Stimulated activated CD4-positive, alpha-beta T cell treated with anti-CD3 and anti-CD28 coated beads, Interleukin-4, amount 100 ng/mL, for 48 hours (primary cell): Measurements from ENCODE around the gene SORBS1.
A peak's percentile ranks its signal among the peaks of the same experiment; 100 is the strongest.

Experiments
- DNase-seq, 2 donors: peaks; one replicate each; pipeline ENCODE4 v3.0.0-alpha.2; 2020; ENCODE audit warnings: low read depth in 2 of 2

SORBS1 gene

DNA sequence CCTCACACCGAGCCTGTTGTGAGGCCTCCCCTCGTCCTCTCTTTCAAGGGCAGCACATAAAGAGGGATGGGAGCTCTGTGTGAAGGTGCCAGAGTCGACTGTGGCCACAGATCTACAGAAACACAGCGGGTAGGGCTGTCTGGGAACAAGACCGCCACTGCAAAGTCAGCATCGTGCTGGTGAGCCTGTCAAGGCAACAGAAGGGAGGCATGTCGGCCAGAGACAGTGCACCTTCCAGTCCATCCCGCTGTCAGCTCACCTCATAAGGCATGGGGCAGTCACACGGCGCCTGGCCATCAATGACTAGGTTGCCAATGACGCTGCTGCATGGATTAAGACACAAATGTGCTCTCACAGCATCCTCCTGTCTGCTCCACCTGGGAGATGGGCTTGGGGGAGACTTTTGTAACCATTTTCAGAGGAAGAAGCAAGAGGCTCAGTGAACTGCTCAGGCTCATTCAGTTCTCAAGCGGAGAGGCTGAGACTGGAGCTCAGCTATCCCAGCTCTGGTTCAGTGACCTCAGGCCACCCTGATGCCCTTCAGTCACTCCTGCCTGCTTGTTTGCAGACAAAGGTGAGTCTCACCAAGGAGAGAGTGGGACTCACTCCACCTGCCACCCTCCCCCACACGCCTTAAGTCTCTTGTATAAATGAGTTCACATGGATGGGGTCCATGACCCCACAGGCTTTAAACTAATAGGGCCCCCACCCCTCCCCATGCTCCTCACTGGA lies 125.5 kb downstream of the SORBS1 start:
- DNase-seq, result no peak

DNA sequence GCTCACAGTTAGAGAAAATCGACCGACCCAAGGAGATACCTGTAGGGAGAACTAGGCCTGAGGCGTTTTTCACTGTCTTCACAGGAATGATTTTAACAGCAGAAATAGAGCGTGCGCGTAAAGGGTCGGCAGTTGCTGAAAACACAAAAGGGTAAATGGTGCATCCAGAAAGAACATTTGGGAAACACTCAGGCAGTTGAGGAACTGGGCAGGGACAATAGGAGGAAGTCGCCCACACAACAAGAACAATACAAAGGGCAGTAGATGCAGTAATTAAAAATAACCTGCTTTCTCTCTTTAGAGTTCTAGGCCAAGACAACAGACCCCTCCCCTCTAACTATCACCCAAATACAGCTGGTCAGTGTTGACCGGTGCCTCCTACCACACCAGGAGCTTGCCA lies 126.6 kb downstream of the SORBS1 start:
- no peak for DNase-seq

DNA sequence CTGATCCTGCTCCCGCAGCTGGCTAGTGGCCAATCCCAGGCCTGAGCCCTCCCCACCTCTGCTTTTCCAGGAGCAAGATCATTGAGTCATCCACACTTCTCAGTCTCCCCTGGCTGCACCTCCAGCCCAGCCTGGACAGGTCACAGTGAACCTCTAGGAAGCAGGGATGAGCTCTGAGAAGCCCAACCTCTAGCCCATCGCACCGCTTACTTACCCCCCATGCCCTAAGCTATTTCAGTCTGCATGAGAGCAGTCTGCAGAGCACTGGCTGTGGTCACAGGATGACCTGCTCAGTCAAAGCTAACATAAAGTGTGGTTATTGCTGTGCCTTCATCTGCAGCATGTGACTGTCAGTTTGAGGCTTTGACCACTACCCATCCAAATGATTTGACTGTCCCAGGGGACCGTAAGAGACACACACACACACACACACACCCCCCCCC lies 129.2 kb downstream of the SORBS1 start:
- no peak for DNase-seq

DNA sequence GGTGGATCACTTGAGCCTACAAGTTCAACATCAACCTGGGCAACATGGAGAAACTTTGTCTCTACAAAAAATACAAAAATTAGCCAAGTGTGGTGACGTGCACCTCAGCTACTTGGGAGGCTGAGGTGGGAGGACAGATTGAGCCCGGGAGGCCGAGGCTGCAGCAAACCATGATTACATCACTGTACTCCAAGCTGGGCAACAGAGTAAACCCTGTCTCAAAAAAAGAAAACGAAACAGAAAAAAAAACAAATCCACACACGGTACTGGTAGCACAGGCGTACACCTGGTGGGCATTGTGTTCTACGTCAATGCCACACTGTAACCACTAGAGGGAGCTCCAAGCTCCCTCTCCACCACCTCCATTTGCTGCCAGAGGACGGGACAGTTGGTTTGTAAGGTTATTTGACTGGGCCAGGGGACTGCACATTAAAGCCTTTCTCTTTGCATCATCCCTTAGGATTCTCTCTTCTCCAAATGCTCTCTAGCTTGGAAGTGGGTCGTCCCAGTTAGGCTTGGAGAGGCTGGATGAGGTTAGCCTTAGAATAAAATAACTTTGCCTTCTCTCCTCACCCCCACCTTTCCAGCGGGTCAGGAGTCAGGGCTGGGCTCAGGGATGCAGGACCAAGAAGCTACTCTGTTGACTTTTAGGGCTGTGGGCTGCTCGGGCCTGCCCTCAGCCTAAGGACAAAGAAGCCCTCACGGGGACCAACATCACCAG lies 130.8 kb downstream of the SORBS1 start:
- DNase-seq, result peak; percentile 9 to 16

DNA sequence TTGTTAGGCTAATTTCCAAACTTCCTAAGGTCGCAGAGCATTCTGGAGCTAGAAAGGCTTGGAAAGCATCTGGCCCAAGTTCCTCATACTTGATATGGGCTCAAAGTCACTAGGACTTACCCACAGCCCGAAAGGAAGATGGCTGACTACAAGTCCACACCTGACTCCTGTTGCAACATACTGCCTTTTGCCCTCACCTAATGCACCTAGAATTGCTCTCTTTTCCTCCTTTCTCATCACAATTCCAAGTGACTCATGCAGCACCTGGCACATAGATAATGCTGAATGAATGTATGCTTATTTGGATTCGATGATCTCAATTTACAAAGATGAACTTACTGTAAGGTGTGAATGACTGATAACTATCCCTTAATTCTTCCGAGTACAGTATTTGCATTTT lies 131.5 kb downstream of the SORBS1 start:
- no peak for DNase-seq

DNA sequence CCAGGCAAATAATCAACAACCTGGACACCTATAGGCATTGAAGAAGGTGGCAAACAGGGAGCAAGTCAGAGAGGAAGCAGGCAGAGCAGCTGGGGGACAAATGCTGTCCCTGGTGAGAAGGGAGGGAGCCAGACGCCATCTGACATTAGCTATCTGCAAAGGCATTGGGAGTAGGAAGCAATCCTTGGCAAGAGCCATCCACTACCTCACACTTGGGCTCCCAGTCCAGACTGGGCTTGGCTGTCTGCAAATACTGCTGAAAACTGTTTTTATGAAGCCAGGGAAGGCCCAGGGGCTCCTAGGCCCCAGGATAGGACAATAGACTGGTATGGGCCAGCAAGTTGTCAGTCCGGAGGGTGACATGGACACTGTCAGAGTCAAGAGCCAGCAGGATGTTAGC lies 132.5 kb downstream of the SORBS1 start:
- no peak for DNase-seq

DNA sequence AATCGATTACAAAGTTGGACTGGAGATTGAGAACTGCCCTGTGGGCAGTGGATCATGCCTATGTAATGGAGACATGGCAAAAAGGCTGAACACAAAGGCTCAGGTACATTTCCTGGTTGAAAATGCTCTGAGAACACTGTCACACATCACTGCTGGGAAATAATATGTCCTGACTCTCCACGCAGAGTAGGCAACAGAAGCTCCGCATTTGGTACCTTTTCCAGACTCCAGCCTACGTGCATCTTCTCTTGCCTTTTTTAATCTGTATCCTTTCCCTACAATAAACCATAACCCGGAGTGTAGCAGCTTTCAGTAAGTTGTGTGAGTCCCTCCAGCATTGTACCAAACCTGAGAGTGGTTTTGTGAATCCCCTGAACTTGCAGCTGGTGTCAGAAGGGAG lies 134.7 kb downstream of the SORBS1 start:
- no peak for DNase-seq

DNA sequence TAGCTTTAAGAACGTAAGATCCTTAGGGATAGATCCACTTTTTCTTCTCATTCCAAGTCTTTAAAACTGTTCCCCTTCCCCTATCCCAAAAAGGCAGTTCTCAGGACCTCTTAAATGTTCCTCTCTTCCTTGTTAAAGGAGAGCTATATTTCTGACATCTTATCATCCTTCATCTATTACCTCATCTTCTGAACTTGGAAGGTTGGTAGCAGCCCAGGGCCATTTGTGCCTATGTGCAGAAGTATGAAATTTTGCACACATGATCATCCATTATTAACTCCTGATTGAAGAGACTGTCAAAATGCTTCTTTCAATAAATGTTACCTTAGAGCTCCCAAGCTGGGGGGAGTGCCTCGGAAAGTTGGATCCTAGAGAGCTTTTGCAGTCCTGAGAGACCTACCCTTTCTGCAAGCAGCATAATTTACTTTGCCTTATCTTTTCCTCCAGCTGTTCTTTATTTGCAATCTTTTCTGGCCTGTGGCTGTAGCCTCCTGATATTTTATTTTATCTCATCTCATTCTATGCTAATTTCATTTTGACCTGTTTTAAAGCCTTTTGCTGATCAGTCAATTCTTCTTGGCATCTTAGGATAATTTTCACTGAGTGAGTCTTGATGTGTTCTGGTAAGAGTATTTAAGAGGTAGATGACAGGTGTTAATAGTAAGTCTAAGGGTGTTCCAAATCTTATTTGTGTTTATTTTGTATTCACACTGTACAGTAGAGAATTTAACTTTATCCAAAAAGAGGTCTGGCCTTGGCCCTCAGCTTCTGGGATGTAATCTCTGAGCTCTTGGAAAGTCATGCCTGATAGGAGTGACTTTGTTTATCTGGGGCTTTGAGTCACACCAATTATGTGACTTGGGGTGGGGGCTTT lies 135.3 kb downstream of the SORBS1 start:
- DNase-seq, result no peak

DNA sequence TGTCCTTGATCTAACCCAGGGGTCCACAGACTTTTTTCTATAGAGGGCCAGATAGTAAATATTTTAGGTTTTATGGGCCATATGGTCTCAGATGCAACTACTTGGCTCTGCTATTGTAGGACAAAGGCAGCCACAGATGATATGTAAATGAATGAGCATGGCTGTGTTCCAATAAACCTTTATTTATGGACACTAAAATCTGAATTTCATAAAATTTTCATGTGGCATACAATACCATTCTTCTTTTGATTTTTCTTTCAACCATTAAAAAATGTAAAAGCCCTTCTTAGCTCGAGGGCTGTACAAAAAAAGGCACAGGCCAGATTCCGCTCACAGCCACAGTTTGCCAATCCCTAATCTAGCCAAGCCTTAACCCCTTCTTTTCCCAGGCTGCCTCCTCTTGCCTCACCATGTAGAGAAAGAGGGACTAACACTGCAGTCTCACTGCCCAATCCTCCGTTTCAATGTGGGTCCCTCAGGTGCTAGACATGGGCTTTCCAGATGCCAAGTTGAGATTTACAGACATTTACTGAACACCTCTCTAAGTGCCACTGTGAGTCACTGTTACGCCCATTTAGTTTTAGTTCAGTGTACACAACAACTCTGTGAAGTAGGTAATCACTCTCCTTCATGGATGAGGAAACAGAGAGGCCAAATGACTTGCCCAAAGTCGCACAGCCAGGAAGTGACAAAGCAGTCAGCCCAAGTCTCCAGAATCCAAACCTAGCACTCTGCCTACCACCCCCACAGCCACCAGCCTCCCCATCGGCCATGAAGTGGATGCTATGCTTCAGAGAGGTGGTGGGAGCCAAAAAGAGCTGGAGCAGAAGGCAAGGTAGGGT lies 137.8 kb downstream of the SORBS1 start:
- DNase-seq, result no peak

DNA sequence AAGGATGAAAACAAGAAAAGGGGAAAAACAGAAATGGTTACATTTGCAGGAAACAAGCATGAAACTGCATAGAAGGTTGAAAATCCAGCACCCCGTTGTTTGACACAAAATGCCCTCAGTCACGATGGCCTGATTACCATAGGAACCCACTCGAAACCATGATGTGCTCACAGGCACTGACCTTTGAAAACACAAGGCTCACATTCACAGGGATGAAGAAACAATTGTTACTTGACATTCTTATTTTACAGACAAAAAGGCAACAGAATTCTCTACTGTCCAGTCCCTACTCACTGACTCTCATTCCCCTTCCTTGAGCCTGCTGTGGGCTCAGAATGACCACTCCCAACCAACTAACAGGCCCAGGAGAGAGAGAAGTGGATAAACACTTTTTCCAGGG lies 138.9 kb downstream of the SORBS1 start:
- no peak for DNase-seq

DNA sequence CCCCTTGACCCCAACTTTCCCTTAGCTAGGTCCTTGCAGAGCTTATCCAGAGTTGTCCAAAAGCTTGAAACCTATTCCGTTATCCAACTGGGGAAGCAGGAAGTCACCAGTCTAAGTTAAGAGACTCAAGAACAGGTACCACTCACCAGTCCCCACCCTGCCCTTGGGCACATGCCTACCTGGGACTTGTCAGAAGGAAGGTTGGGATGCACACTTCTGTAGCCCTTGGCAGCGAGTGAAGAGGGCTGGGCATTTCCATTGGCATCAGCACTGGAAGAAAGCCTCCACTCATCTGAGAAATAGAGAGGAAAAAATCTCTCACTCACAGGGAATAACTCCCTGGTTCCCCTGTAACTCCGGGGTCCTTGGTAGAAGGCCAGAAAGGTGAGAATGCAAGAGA lies 139.4 kb downstream of the SORBS1 start:
- no peak for DNase-seq

DNA sequence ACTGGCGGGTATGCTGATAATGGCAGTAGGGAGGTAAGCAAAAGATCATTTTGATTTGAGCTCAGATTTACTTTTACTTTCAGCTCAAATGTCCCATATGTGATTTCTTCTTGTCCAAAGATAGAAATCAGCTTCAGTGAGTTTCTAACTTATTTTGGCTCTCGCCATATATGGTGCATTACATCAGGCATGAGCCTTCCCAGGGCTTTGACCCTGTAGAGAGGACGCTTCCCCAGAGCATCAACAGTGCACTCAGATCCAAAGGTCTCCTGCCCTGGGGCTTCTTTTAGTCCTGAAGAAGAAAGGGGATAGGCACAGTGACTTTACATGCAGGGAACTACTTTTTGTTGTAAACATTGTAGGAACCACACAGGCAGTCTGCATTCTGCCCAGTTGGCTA lies 141.8 kb downstream of the SORBS1 start:
- DNase-seq, result no peak

DNA sequence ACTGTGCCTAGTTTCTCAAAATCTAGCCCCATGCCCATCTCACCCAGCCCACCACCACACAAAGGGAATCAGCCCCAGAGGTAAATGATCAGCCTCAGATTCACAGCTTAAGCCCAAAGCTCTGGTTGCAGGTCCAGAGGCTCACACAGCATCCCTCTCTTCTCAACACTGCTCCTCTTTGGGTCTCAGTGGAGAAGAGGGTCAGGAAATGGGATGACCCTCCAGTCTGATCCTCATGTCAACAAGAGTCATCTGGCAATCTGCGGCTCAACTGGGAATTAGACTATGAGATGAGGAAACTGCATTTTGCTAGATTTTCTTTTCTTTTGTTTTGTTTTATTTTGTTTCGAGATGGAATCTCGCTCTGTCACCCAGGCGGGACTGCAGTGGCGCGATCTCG lies 144.2 kb downstream of the SORBS1 start:
- no peak for DNase-seq

DNA sequence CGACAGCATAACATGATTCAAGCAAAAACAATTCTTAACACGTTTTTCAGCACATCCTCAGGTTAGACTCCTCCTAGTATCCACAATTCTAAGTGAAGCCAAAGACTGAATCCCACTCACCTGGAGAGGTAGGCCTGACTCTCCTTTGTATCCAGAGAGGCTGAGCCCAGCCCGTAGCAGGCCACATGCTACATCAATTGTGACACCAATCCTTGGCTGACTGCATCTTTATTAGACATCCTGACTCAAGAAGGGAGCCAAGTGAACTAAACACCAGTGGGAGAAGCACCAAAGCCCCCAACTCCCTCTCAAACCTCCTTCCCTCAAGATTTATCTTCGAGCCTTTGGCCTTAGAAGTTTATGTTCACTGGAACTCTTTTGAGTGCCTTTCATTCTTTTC lies 144.9 kb downstream of the SORBS1 start:
- no peak for DNase-seq

DNA sequence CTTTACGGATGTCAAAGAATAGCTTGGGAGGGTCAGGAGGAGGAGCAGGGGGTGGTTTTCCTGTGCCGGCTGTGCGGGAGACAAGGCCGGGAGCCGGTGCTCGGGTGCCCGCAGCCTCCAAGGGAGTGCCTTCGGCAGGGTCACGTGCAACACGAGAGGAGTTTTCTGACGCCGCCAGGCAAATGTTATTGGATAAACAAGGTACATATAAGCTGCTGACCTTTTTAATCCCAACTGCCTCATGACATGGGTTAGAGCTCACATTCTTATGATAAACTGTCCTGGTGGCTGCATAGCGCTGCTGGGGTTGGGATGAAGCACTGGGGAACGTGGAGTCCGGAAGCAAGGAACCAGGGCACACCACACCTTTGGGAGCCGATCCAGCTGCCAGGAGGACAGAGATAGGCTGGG lies 145.5 kb downstream of the SORBS1 start:
- DNase-seq, result no peak

DNA sequence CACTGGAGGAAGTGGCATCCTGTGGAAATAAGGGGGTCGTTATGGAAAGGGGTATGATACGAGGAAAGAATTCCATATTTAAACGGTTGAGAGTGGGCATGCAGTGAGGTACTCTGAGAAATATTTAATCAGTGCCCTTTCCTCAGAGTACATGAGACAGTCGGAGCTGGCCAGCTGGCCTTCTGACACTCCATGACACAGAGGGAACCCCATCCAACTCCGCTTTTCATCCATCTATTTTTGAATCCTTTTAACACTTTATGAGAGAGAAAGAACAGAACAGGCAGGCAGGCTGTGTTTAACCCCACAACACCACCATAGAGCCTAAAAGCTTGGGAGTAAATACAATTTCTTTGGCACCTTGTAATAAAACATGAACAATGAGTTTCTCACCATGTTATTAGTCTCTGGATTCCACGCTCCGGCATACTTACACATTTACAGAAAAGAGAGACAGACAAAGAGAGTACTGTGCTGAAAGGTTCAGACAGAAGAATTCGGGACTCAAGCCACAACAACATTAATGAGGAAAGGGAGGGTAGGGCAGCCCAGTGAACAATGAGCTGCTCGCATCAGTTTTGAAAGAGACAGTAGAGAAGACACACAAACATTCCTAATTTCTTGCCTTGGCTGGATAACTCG lies 146.2 kb downstream of the SORBS1 start:
- no peak for DNase-seq

DNA sequence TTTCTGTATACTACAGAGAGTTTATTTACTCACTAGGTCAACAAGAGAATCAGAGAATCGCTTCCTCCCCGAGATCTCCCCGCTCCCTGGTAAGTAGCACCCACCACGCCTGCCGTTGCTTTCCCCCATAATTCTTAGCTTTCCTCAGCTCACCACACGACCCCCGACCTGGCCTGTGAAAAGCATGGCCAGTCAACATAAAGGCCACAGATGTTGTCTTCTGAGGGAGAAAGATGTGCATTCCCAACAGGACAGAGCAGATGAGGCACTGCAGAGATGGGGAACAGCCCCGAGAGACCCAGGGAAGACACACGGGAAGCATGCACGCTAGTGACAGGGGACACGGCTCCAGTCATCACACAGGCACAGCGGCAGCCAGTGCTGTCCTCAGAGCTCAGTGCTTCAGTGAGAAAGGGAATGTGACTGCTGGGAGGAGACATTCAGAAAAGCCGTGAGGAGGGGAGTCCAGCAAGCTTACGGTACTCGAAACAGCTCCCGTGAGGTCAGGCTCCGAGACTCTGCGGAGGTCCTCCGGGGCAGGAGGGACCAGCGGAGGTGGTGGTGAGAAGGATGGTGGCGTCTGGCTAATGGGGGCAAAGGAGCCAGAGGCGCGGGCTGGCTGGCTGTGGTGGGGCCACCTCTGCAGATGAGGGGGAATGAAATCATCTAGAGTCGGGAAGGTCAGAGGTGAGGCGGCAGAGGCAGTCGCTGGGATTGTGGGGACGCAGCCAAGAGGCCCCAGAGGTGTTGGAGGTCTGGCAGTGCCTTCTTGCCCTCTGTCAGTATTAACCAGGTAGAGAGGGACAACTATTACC lies 146.9 kb downstream of the SORBS1 start:
- no peak for DNase-seq

DNA sequence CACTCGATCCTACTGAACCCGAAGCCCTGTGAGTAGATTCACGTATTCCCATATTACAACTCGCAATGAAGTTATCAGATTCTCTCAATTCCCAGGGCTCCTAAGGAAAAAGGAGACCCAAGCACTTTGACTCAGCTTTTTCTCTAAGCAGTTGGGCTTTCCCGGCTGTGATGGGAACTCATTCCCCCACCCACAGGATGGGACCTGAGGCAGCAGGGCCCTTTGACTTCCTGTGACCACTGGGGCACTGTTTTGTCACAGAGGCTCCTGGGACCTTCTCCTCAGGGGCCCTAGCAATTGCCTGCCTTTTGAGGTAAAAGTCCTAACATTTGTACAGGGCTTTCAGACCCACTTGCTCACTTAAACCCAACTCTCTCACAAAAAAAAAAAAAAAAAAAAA lies 147.6 kb downstream of the SORBS1 start:
- DNase-seq, result no peak

DNA sequence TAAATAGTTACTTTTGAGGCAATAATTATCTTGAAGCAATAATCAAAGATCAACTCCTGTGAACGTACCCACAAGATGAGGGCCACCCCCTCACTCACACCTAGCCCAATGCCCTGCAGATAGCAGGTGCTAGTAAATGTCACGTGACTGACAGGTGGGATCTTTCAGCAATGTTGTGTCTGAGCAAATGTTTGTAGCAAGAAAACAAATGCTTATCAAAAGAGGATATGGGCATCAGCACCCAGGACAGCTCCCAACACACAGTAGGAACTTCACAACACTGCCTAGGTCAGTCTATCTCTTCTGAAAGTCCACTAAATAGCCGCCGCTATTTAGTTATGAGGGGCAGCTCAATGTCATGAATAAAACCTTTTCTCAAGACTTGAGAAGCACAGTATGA lies 149.5 kb downstream of the SORBS1 start:
- DNase-seq, result no peak
